SJCRH30 (cell line): ENCODE measurements around the gene ARHGEF17. TPM values are rescaled to one million over a fixed set of nuclear protein-coding genes. Genes with fewer than 3 reads are reported as not detected.

ENCODE experiments used
- DNase-seq, 2 experiments: peaks; one replicate each; pipeline ENCODE4 v3.0.0-alpha.2; 2015 to 2020
- H3K27ac ChIP-seq: fragments of 250-450 bp; sonication (Bioruptor Pico); 2 replicates; pipeline ENCODE4 v1.5.1; 2020; ENCODE audit warnings: mild to moderate bottlenecking, moderate library complexity
- H3K27me3 ChIP-seq: fragments of 250-450 bp; sonication (Bioruptor Pico); 2 replicates; pipeline ENCODE4 v1.5.1; 2020; ENCODE audit warnings: mild to moderate bottlenecking, moderate library complexity
- H3K36me3 ChIP-seq: fragments of 250-450 bp; sonication (Bioruptor Pico); 2 replicates; pipeline ENCODE4 v1.5.1; 2020; ENCODE audit warnings: mild to moderate bottlenecking, moderate library complexity
- H3K4me1 ChIP-seq: fragments of 250-450 bp; sonication (Bioruptor Pico); 2 replicates; pipeline ENCODE4 v1.5.1; 2020; ENCODE audit warnings: mild to moderate bottlenecking, moderate library complexity
- H3K4me3 ChIP-seq: fragments of 250-450 bp; sonication (Bioruptor Pico); 2 replicates; pipeline ENCODE4 v1.5.1; 2020; ENCODE audit warnings: mild to moderate bottlenecking, moderate library complexity
- H3K9me3 ChIP-seq: fragments of 250-450 bp; sonication (Bioruptor Pico); replicated peaks from 2 replicates; pipeline ENCODE4 v1.5.1; 2020; ENCODE audit warnings: mild to moderate bottlenecking, moderate library complexity
- total RNA-seq: library from RNA; depleted of rRNA; stranded (reverse); fragments of >200 nt; shearing (Covaris generic); gene quantifications from 2 replicates; pipeline ENCODE4 v1.2.3, GENCODE V29; 2014

ARHGEF17 gene
- total RNA-seq, 1 experiment from 2014 or later: 12.0 TPM

DNA sequence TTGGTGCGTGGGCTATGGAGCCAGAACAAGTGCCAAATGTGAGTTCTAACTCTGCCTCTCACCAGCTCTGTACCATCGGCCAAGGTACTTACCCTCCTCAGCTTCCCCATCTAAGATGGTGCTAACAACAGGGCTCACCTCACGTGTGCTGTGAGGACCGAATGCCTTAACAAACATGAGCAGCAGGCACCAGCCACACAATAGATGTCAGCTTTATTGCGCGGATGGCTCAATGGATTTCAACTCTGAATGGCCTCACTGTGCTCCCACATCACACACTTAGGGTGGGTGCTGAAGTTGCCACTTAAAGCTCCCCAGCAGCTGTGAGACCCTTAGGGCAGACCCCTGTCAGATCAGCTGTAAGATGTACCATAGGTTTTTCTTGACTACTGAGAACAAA lies 92.2 kb downstream of the ARHGEF17 start:
- no peak for DNase-seq
- H3K27ac ChIP-seq: no peak overlapping the region
- H3K4me1 ChIP-seq: peaks cover 15% of the 10 kb centered on the region
- H3K4me3 ChIP-seq: no peak overlapping the region
- peaks cover 2% of the 10 kb centered on the region; the same call in 1 of the 2 replicates for H3K36me3 ChIP-seq
- H3K27me3 ChIP-seq: no peaks in the 10 kb centered on the region
- H3K9me3 ChIP-seq: no peaks in the 10 kb centered on the region

DNA sequence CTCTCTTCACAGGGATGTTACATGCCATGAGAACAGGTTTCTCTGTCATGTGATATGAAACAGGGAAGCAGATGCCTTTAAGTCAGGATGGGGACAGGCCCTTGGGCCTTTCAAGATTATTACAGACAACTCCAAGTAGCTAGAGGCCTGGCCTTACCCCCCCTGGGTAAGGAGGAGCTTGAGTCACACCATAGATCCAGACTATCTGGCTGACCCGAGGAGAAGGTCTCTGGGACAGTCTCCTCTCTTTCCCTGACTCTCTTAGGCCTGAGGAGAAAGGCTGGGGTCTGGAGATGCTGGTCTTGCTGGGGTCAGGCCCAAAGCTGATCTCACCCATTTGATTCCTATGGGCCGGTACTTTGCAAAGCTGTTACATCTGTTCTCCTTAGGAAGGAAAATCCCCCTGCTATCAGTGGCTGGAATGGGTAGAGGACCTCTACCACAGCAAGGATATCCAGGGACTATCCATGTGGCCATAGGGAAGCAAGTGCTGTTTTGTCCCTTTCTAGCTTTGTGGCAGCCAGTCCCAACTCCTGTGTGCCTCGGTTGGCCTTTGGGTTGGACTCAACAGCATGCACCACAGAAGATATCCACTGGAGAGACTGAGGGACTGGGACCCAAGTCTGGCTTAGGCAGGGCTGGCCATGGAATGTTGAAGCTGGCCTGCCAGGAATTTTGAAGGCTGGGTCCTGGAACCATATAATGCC lies 93.3 kb downstream of the ARHGEF17 start:
- Histone ChIP-seq H3K36me3 (peaks cover 2% of the 10 kb centered on the region; the same call in 1 of the 2 replicates), H3K27me3 (no peaks in the 10 kb centered on the region), H3K9me3 (no peaks in the 10 kb centered on the region), H3K27ac (no peak overlapping the region), H3K4me3 (no peak overlapping the region), H3K4me1 (peaks cover 15% of the 10 kb centered on the region)
- no peak for DNase-seq

DNA sequence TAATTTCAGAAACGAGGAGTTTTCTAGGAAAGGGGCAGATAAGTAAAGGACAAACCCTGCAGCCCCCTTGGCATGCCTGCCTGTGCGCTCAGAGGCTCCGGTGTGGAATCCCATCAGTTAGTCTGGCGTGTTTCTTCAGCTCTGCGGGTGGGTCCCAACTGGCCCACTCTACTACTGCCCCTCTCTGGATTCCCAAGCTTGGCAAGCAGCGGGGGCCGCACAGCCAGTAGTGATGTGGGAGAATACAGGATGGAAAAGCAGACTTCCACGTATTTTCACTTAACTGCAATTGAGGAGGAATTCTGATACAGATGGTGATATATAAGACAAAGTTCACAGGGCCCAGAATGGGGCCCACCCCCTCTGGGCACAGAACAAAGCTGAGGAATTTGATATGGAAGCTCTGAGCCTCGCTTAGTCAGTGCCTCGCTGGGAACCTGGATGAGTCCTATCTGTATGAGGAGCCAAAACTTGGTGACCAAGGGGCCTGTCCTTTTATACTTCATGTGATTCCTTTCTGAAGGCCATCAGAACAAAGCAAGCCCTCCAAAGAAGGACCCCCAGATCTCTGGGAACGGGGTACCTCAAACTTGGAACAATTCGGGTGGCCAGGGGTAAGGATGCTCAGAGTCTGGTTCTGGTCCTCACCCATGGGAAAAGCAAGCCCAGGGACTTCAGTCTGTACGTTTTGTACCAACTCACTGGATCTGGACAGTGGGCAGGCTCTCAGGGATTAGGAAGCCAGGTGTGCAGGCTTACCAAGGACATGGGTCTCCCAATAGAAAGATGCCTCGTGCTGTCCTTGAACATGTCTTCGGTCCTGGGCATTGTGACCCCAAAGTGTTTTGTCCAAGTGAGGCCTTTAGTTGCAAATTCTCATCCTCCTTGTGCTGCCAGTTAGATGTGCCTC lies 94.1 kb downstream of the ARHGEF17 start:
- H3K36me3 ChIP-seq: peaks cover 2% of the 10 kb centered on the region; the same call in 1 of the 2 replicates
- no peaks in the 10 kb centered on the region for H3K27me3 ChIP-seq
- H3K9me3 ChIP-seq: no peaks in the 10 kb centered on the region
- no peak overlapping the region for H3K4me3 ChIP-seq
- H3K4me1 ChIP-seq: peaks cover 15% of the 10 kb centered on the region
- no peak overlapping the region for H3K27ac ChIP-seq
- no peak for DNase-seq

DNA sequence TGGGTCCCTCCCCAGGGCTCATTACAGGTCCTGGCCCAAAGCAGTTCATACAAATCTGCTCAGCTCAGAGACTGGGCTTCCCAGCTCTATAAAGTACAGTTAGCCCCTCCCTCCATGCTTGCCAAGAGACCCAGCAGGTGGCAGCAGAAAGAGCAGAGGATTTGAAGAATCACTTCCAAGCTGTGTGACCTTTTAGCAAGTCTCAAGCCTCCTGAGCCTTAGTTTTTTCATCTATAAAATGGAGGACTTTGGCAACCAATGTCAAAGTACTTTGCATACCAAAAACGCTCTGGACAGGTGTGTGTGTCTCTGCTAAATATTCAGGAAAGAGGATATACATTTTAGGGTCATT lies 94.7 kb downstream of the ARHGEF17 start:
- H3K4me3 ChIP-seq: no peak overlapping the region
- no peak overlapping the region for H3K27ac ChIP-seq
- DNase-seq: no peak
- peaks cover 2% of the 10 kb centered on the region; the same call in 1 of the 2 replicates for H3K36me3 ChIP-seq
- peaks cover 15% of the 10 kb centered on the region for H3K4me1 ChIP-seq
- no peaks in the 10 kb centered on the region for H3K9me3 ChIP-seq
- no peaks in the 10 kb centered on the region for H3K27me3 ChIP-seq

DNA sequence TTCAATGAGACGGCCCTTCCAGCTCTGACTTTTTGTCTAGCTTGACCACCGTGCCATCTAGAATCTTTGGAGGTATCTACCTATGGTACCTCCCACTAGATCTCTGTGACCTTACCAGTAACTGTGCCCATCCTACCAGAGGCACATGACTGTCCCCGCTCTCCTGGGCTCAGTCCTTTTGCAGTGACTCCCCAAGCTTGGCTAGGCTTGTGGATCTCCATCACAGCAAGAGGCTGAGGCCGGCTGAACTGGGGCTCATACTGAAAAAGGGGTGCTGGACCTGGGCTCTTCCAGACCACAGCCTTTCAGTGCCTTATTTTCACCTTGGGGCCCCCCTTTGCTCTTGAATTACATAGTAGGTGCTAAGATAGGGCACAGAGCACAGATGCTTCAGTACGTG lies 95.5 kb downstream of the ARHGEF17 start:
- no peaks in the 10 kb centered on the region for H3K27me3 ChIP-seq
- H3K4me3 ChIP-seq: no peak overlapping the region
- peaks cover 2% of the 10 kb centered on the region; the same call in 1 of the 2 replicates for H3K36me3 ChIP-seq

DNA sequence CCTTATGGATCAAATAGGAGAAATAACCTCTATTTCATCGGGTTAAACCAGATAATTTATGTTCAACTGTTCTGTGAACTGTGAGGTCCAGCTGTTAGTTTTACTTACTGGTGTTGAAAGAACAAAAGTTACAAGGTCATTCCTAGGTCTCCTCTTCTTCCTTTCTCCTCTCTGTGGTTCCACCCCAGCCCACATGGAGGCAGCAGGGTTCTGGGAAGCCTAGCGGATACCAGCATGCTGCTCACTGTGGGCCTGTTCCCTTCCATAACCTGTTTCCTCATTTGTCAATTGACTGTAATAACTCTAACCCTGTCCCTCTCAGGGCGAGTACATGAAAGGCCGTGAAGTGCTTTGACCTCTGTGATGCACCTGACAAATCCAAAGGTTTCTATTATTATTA lies 96.0 kb downstream of the ARHGEF17 start:
- no peak overlapping the region for H3K4me3 ChIP-seq
- no peaks in the 10 kb centered on the region for H3K9me3 ChIP-seq
- no peaks in the 10 kb centered on the region for H3K27me3 ChIP-seq
- no peak overlapping the region for H3K27ac ChIP-seq
- peak; percentile 50 to 57 for DNase-seq
- H3K4me1 ChIP-seq: peaks cover 12% of the 10 kb centered on the region
- H3K36me3 ChIP-seq: peaks cover 2% of the 10 kb centered on the region; the same call in 1 of the 2 replicates

More for the DNA sequence above, 95.5 kb downstream of the ARHGEF17 start:
- Histone ChIP-seq H3K27ac (no peak overlapping the region), H3K4me1 (peaks cover 15% of the 10 kb centered on the region), H3K9me3 (no peaks in the 10 kb centered on the region)
- no peak for DNase-seq

DNA sequence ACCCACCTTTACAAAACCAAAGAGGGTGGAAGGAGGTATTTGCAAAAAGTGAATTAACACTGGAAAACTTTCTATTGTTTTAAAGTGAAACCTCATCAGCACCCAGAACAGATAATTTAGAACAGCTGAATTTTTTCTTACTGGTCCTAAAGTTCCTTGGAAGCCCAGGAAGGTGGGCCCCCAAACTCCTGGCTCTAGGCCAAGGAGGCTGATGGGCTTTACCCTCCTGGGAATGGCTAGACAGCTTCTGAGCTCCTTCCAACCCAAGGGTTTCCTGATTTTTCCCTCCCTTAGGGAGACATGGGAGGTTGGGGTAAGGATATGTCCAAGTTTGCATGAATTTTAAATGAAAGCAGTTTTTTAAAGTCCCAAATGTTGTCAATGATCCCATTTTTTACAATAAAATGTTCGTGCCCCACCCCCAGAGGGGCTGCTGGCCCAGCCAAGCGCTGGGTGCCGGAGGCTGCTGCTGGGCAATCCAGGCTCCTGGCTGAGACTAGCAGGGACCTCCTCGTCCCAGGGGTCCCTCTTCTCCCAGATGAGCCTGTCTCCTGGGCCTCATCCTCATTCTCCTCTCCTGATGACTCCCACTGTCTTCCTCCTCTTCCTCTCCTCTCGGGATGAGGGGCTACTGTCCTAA lies 96.5 kb downstream of the ARHGEF17 start:
- no peak overlapping the region for H3K4me3 ChIP-seq
- H3K4me1 ChIP-seq: peaks cover 6% of the 10 kb centered on the region
- H3K36me3 ChIP-seq: peaks cover 2% of the 10 kb centered on the region; the same call in 1 of the 2 replicates
- no peaks in the 10 kb centered on the region for H3K27me3 ChIP-seq
- no peak for DNase-seq
- H3K27ac ChIP-seq: no peak overlapping the region
- H3K9me3 ChIP-seq: no peaks in the 10 kb centered on the region

DNA sequence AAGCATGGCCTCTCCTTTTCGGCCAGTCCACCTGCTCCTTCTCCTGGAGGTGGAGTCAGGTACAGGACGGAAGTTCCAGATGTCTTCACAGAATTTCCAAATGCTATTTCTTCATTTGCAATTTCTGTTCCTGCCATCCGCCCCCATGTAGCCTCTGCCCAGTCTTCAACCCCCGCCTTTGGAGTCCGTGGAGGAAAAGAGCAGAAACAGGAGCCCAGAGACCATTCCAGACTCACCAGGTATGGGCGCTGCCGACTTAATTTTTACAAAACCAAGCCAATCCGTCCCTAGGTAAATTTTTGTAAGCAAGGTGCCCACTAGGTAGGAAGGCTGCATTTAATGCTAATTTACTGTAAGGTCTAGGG lies 97.1 kb downstream of the ARHGEF17 start:
- Histone ChIP-seq H3K9me3 (no peaks in the 10 kb centered on the region), H3K4me3 (no peak overlapping the region), H3K36me3 (peaks cover under 1% of the 10 kb centered on the region; the same call in 1 of the 2 replicates), H3K27me3 (no peaks in the 10 kb centered on the region), H3K27ac (no peak overlapping the region), H3K4me1 (peaks cover under 1% of the 10 kb centered on the region; the same call in 1 of the 2 replicates)
- no peak for DNase-seq

DNA sequence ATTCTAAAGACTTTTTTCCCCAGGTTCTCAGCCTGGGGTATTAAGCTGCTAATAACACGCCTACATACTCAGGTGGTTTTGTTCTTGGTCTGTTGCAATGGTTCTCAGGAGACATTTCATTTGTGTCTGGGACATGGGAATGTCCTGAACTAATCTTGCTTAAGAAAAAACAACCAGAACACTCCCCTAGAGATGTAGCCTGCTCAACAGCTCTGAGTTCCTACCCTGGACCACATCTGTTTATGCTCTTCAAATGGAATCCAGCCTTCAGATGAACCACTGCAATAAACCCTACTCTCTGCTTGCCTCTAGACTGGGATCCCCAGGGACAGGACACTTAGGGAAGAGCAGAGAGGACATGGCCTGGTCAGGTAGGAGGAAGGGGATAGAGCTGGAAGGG lies 98.1 kb downstream of the ARHGEF17 start:
- no peaks in the 10 kb centered on the region; the same call in 1 of the 2 replicates for H3K36me3 ChIP-seq

DNA sequence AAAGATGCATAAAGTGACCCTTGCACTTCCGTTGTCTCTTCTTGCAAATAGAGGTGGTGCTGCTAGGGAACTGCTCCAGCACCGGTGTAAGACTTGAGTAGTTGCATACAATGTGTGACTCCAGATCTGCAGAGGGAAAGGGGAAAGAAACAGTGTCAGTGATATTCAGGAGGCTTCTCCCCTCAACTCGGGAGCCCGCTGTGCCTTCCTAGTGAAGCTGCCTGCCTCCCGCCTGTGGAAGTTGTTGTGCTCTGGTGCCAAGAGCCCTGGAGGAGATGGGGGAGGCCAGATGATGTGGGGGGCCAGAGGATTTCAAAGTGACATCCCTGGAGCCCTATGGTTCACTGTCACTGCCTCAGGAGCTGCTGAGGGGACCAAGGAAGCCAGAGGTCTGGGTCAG lies 98.5 kb downstream of the ARHGEF17 start:
- Histone ChIP-seq H3K27ac (no peak overlapping the region), H3K9me3 (no peaks in the 10 kb centered on the region), H3K36me3 (no peaks in the 10 kb centered on the region; the same call in 1 of the 2 replicates)

More for the DNA sequence above, 98.1 kb downstream of the ARHGEF17 start:
- DNase-seq: no peak
- no peak overlapping the region for H3K27ac ChIP-seq
- H3K9me3 ChIP-seq: no peaks in the 10 kb centered on the region
- H3K27me3 ChIP-seq: no peaks in the 10 kb centered on the region
- H3K4me1 ChIP-seq: no peaks in the 10 kb centered on the region
- H3K4me3 ChIP-seq: no peak overlapping the region

DNA sequence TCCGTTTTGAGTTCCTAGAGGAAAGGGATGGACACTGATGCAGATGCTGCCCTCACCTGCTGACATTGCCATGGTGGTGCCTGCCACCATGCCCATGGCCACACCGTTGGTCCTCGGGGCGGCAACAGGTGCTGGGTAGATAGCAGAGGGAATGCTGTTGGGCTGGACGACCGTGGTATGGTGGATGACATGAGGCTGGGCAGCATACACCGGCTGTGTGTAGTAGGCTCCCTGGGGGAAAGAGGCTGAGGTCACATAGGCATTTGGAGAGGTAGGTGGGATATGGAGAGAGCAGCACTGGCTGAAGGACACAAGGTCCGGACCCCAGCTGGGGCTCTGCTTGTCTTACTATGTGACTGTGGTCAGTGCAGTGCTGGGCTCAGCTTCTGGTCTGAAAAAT lies 101.4 kb downstream of the ARHGEF17 start:
- Histone ChIP-seq H3K4me3 (no peak overlapping the region), H3K9me3 (no peaks in the 10 kb centered on the region), H3K4me1 (no peaks in the 10 kb centered on the region), H3K36me3 (no peaks in the 10 kb centered on the region; the same call in 1 of the 2 replicates), H3K27ac (no peak overlapping the region), H3K27me3 (no peaks in the 10 kb centered on the region)
- no peak for DNase-seq

More for the DNA sequence above, 98.5 kb downstream of the ARHGEF17 start:
- H3K27me3 ChIP-seq: no peaks in the 10 kb centered on the region
- no peak for DNase-seq
- no peak overlapping the region for H3K4me3 ChIP-seq
- no peaks in the 10 kb centered on the region for H3K4me1 ChIP-seq

DNA sequence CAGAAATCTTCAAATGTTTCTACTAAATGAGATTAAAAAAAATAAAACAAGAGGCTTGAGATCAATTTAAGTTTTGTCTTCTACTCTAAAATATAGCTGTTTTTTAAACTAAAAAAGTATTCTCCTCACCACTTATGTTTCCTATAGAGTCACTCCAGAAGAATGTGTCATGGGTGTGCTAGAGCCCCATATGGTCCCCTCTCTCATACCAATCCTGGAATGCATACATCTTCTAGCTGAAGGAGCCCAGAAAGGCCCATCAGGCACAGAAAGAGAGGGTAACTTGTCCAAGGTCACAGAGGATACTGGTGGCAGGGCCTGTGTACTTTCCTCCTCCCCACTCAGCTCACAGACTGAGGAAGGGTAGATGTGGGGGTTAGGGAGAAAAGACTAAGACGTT lies 102.6 kb downstream of the ARHGEF17 start:
- Histone ChIP-seq H3K4me1 (no peaks in the 10 kb centered on the region; the same call in 1 of the 2 replicates), H3K9me3 (no peaks in the 10 kb centered on the region), H3K4me3 (no peak overlapping the region), H3K27ac (no peak overlapping the region), H3K36me3 (no peaks in the 10 kb centered on the region; the same call in 1 of the 2 replicates), H3K27me3 (no peaks in the 10 kb centered on the region)
- no peak for DNase-seq

DNA sequence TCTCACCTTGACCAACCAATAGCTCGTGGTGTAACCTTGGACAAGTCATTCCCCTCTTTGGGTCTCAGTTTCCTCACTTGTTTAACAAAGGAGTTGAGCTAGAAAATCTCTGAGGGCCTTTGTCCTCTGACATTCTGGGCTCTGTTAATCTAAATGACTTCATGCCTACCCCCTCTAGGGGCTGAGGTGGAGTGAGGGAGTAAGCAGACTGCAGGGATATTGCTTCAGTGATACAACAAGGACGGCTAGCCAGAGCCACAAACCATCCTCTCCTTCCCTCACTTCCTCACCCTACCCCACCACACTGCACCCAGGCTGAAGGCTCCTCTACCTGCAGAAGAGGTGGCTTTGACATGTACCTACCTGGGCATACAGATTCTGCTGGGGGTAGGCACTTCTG lies 103.0 kb downstream of the ARHGEF17 start:
- DNase-seq: no peak
- H3K27me3 ChIP-seq: no peaks in the 10 kb centered on the region
- H3K4me1 ChIP-seq: no peaks in the 10 kb centered on the region; the same call in 1 of the 2 replicates
- no peak overlapping the region for H3K27ac ChIP-seq
- no peaks in the 10 kb centered on the region for H3K9me3 ChIP-seq
- no peaks in the 10 kb centered on the region; the same call in 1 of the 2 replicates for H3K36me3 ChIP-seq
- no peak overlapping the region for H3K4me3 ChIP-seq

DNA sequence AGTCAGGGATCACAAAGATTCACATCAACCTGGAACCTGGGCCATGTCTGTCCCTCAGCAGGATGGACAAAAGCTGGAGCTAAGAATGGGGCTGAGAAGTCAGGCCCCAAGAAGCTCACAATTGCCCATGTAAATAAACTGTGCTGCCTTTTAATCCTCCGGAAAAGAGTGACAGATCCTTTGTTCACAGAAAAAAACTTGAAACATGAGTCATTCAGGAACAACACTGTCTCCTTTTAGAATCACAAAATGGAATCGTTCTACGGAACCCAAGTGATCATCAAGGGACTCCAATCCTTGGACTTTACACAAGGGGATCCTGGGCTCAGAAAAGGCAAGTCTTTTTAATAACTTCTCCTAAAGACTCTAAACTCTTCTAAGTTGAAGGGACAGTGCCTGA lies 104.2 kb downstream of the ARHGEF17 start:
- Histone ChIP-seq H3K27me3 (no peaks in the 10 kb centered on the region), H3K36me3 (no peaks in the 10 kb centered on the region; the same call in 1 of the 2 replicates), H3K4me3 (no peak overlapping the region), H3K27ac (no peak overlapping the region), H3K9me3 (no peaks in the 10 kb centered on the region), H3K4me1 (no peaks in the 10 kb centered on the region; the same call in 1 of the 2 replicates)
- DNase-seq: no peak
